NT2/D1 (cell line): ENCODE data around the gene EIF3A.
"Not testable (repeated sequence)": the region's sequence is repeated elsewhere in the genome, so short reads cannot be mapped to it uniquely, and the experiment has no call there.

Source experiments
- SUZ12 ChIP-seq: IDR thresholded peaks from 2 replicates; pipeline ENCODE4 v1.6.1; 2011; ENCODE audit not compliant: insufficient read length, insufficient read depth; ENCODE audit errors: extremely low read depth
- YY1 ChIP-seq: IDR thresholded peaks from 2 replicates; pipeline ENCODE4 v1.6.1; 2011; ENCODE audit not compliant: insufficient read length, insufficient read depth
- ZNF274 ChIP-seq: IDR thresholded peaks from 2 replicates; pipeline ENCODE4 v1.6.1; 2011; ENCODE audit warnings: mild to moderate bottlenecking, low read depth, low read length

GRCh38 chr10:119105899-119106298 lies 25.3 kb upstream of the EIF3A start:
- TF ChIP-seq YY1, ZNF274, SUZ12: not testable (repeated sequence)
